AG09319 (cell line): ENCODE data around the gene TMEM131L.

ENCODE experiments used
- DNase-seq: peaks from one replicate; pipeline ENCODE4 v3.0.0-alpha.2; 2010; ENCODE audit warnings: low read depth; ENCODE audit errors: extremely low read depth
- CTCF ChIP-seq: IDR thresholded peaks from 2 replicates; pipeline ENCODE4 v1.5.1; 2011; ENCODE audit warnings: low read depth, mild to moderate bottlenecking, inconsistent platforms, low read length, moderate library complexity

Gene TMEM131L

GRCh38 chr4:153518637-153519389 is 52.7 kb downstream of the TMEM131L start:
- DNase-seq: no peak
- no peak for TF ChIP-seq CTCF

- no peak for DNase-seq
- no peak for TF ChIP-seq CTCF
These were observed 53.5 kb downstream of the TMEM131L start for GRCh38 chr4:153519687-153520086.

- DNase-seq: no peak
- no peak for TF ChIP-seq CTCF
These were observed 54.1 kb downstream of the TMEM131L start for GRCh38 chr4:153520227-153520626.

GRCh38 chr4:153520801-153521329 is 54.7 kb downstream of the TMEM131L start:
- no peak for DNase-seq
- TF ChIP-seq CTCF: no peak

- no peak for TF ChIP-seq CTCF
- DNase-seq: no peak
These were observed 55.3 kb downstream of the TMEM131L start for GRCh38 chr4:153521478-153521877.

- no peak for TF ChIP-seq CTCF
- DNase-seq: no peak
These were observed 56.0 kb downstream of the TMEM131L start for GRCh38 chr4:153521999-153522801.

- DNase-seq: no peak
- TF ChIP-seq CTCF: no peak
These were observed 56.6 kb downstream of the TMEM131L start for GRCh38 chr4:153522802-153523094.
